IgD-negative memory B cell (primary cell): ENCODE data around the gene PRRT4. TPM values are rescaled to one million over a fixed set of nuclear protein-coding genes. Genes with fewer than 3 reads are reported as not detected.

Experiments used
- H3K27ac Mint-ChIP-seq, 3 donors: one replicate each; pipeline ENCODE4 v1.8.0; 2020 to 2022; ENCODE audit warnings: mild to moderate bottlenecking in 3 of 3, mixed read lengths in 3 of 3, moderate library complexity in 1 of 3
- H3K27me3 Mint-ChIP-seq: one replicate; pipeline ENCODE4 v1.8.0; 2021; ENCODE audit warnings: mixed read lengths
- H3K36me3 Mint-ChIP-seq: one replicate; pipeline ENCODE4 v1.8.0; 2020; ENCODE audit warnings: mild to moderate bottlenecking, mixed read lengths
- H3K4me1 Mint-ChIP-seq, 3 donors: one replicate each; pipeline ENCODE4 v1.8.0; 2020 to 2022; ENCODE audit warnings: mixed read lengths in 3 of 3, mild to moderate bottlenecking in 1 of 3
- H3K4me3 Mint-ChIP-seq, 4 donors: one replicate each; pipeline ENCODE4 v1.8.0; 2020 to 2022; ENCODE audit warnings: mild to moderate bottlenecking in 4 of 4, mixed read lengths in 4 of 4, moderate library complexity in 3 of 4
- H3K9me3 Mint-ChIP-seq, 3 donors: one replicate each; pipeline ENCODE4 v1.8.0; 2020 to 2021; ENCODE audit warnings: mixed read lengths in 3 of 3, mild to moderate bottlenecking in 1 of 3
- polyA plus RNA-seq: library from polyadenylated mRNA; unstranded; fragments of 300-500 nt; fragmentation: Illumina TruSeq; gene quantifications from one replicate; pipeline ENCODE4 v1.2.3, GENCODE V29; 2021

PRRT4 gene
- 0.21 TPM for polyA plus RNA-seq

- peaks cover 38% of the 10 kb centered on the region for H3K27me3 Mint-ChIP-seq
- no peaks in the 10 kb centered on the region for H3K36me3 Mint-ChIP-seq
- peak within 1 kb of the TSS; percentile 62 to 93 (median 86) for H3K4me3 Mint-ChIP-seq
- H3K4me1 Mint-ChIP-seq, result peaks cover 0 to 8% (median 3%) of the 10 kb centered on the region in 3 donors
- no peak within 1 kb of the TSS for H3K27ac Mint-ChIP-seq
- H3K9me3 Mint-ChIP-seq, result no peaks in the 10 kb centered on the region
These were observed at the start of gene PRRT4 for GRCh38 chr7:128361411-128362379. TSS of gene PRRT4 (minus strand) at chr7:128361690.

- peaks cover 0 to 2% (median 0%) of the 10 kb centered on the region in 3 donors for H3K9me3 Mint-ChIP-seq
- peaks cover 23 to 26% (median 26%) of the 10 kb centered on the region in 3 donors for H3K4me1 Mint-ChIP-seq
- H3K27ac Mint-ChIP-seq, result peak overlapping the region; percentile 27 to 78 (median 77)
- peak overlapping the region; percentile 82 to 97 (median 92) for H3K4me3 Mint-ChIP-seq
- peaks cover 3% of the 10 kb centered on the region for H3K27me3 Mint-ChIP-seq
- no peaks in the 10 kb centered on the region for H3K36me3 Mint-ChIP-seq
These were observed 48.9 kb upstream of the PRRT4 start for GRCh38 chr7:128410451-128410753.

- peaks cover 2% of the 10 kb centered on the region for H3K36me3 Mint-ChIP-seq
- peaks cover 3% of the 10 kb centered on the region for H3K27me3 Mint-ChIP-seq
- peaks cover 26 to 29% (median 28%) of the 10 kb centered on the region in 3 donors for H3K4me1 Mint-ChIP-seq
- H3K9me3 Mint-ChIP-seq, result peaks cover 0 to 2% (median 0%) of the 10 kb centered on the region in 3 donors
- H3K27ac Mint-ChIP-seq, result peak within 1 kb of the TSS; percentile 77 to 89 (median 85)
- H3K4me3 Mint-ChIP-seq, result peak within 1 kb of the TSS; percentile 82 to 97 (median 92)
These were observed 48.3 kb upstream of the PRRT4 start, which contains the start of gene IMPDH1 for GRCh38 chr7:128409596-128410450. TSS of gene IMPDH1 (minus strand) at chr7:128409982. CDS start at chr7:128409901, 81 bp downstream.

GRCh38 chr7:128408709-128409595 lies 47.5 kb upstream of the PRRT4 start:
- H3K9me3 Mint-ChIP-seq, result peaks cover 0 to 2% (median 0%) of the 10 kb centered on the region in 3 donors
- H3K27ac Mint-ChIP-seq, result peak overlapping the region; percentile 74 to 89 (median 85)
- H3K27me3 Mint-ChIP-seq, result peaks cover 1% of the 10 kb centered on the region
- peaks cover 34 to 37% (median 35%) of the 10 kb centered on the region in 3 donors for H3K4me1 Mint-ChIP-seq
- H3K4me3 Mint-ChIP-seq, result peak overlapping the region; percentile 73 to 96 (median 90)
- peaks cover 2% of the 10 kb centered on the region for H3K36me3 Mint-ChIP-seq

GRCh38 chr7:128407751-128408708 lies 46.5 kb upstream of the PRRT4 start:
- Mint-ChIP-seq H3K4me1 (peaks cover 34 to 41% (median 40%) of the 10 kb centered on the region in 3 donors), H3K9me3 (no peaks in the 10 kb centered on the region), H3K27ac (peak overlapping the region; percentile 85 to 87 (median 85)), H3K4me3 (peak overlapping the region; percentile 73 to 96 (median 90)), H3K36me3 (peaks cover 2% of the 10 kb centered on the region), H3K27me3 (peaks cover 1% of the 10 kb centered on the region)

- H3K4me1 Mint-ChIP-seq, result peaks cover 34 to 46% (median 43%) of the 10 kb centered on the region in 3 donors
- peaks cover 1% of the 10 kb centered on the region for H3K27me3 Mint-ChIP-seq
- peak overlapping the region in 3 of 4 donors; percentile 34 to 82 (median 73) for H3K4me3 Mint-ChIP-seq
- H3K36me3 Mint-ChIP-seq, result peaks cover 2% of the 10 kb centered on the region
- H3K27ac Mint-ChIP-seq, result peak overlapping the region; percentile 81 to 85 (median 85)
- H3K9me3 Mint-ChIP-seq, result no peaks in the 10 kb centered on the region
These were observed 45.7 kb upstream of the PRRT4 start for GRCh38 chr7:128407233-128407589.

- H3K27ac Mint-ChIP-seq, result peak overlapping the region; percentile 40 to 94 (median 85)
- H3K4me1 Mint-ChIP-seq, result peaks cover 34 to 46% (median 43%) of the 10 kb centered on the region in 3 donors
- peaks cover 2% of the 10 kb centered on the region for H3K36me3 Mint-ChIP-seq
- peak overlapping the region; percentile 65 to 96 (median 80) for H3K4me3 Mint-ChIP-seq
- H3K9me3 Mint-ChIP-seq, result no peaks in the 10 kb centered on the region
- H3K27me3 Mint-ChIP-seq, result no peaks in the 10 kb centered on the region
These were observed 45.1 kb upstream of the PRRT4 start for GRCh38 chr7:128406314-128407232.

GRCh38 chr7:128405471-128406313 lies 44.2 kb upstream of the PRRT4 start:
- peaks cover 34 to 46% (median 43%) of the 10 kb centered on the region in 3 donors for H3K4me1 Mint-ChIP-seq

GRCh38 chr7:128404886-128405470 lies 43.5 kb upstream of the PRRT4 start:
- peak overlapping the region in 1 of 3 donors; percentile 68 for H3K27ac Mint-ChIP-seq
- peaks cover 6% of the 10 kb centered on the region for H3K36me3 Mint-ChIP-seq

More at GRCh38 chr7:128405471-128406313, 44.2 kb upstream of the PRRT4 start:
- no peaks in the 10 kb centered on the region for H3K9me3 Mint-ChIP-seq
- peaks cover 6% of the 10 kb centered on the region for H3K36me3 Mint-ChIP-seq
- peak overlapping the region; percentile 79 to 95 (median 92) for H3K4me3 Mint-ChIP-seq
- H3K27ac Mint-ChIP-seq, result peak overlapping the region in 1 of 3 donors; percentile 85
- no peaks in the 10 kb centered on the region for H3K27me3 Mint-ChIP-seq

GRCh38 chr7:128404143-128404681 lies 42.7 kb upstream of the PRRT4 start:
- Mint-ChIP-seq H3K27ac (peak overlapping the region in 1 of 3 donors; percentile 68), H3K9me3 (no peaks in the 10 kb centered on the region), H3K27me3 (no peaks in the 10 kb centered on the region), H3K4me1 (peaks cover 31 to 46% (median 38%) of the 10 kb centered on the region in 3 donors), H3K36me3 (peaks cover 6% of the 10 kb centered on the region), H3K4me3 (peak overlapping the region; percentile 3 to 95 (median 86))

More at GRCh38 chr7:128404886-128405470, 43.5 kb upstream of the PRRT4 start:
- peaks cover 32 to 46% (median 39%) of the 10 kb centered on the region in 3 donors for H3K4me1 Mint-ChIP-seq
- H3K4me3 Mint-ChIP-seq, result peak overlapping the region; percentile 79 to 95 (median 92)
- no peaks in the 10 kb centered on the region for H3K27me3 Mint-ChIP-seq
- no peaks in the 10 kb centered on the region for H3K9me3 Mint-ChIP-seq

GRCh38 chr7:128403676-128404075 lies 42.2 kb upstream of the PRRT4 start:
- no peaks in the 10 kb centered on the region for H3K27me3 Mint-ChIP-seq
- peak overlapping the region in 2 of 4 donors; percentile 3 to 92 for H3K4me3 Mint-ChIP-seq
- H3K27ac Mint-ChIP-seq, result peak overlapping the region in 1 of 3 donors; percentile 68
- H3K9me3 Mint-ChIP-seq, result no peaks in the 10 kb centered on the region
- peaks cover 27 to 42% (median 33%) of the 10 kb centered on the region in 3 donors for H3K4me1 Mint-ChIP-seq
- peaks cover 6% of the 10 kb centered on the region for H3K36me3 Mint-ChIP-seq
